ENCODE measurements around the gene AMMECR1. TPM values are rescaled to one million over a fixed set of nuclear protein-coding genes. Genes with fewer than 3 reads are reported as not detected.
A peak's percentile ranks its signal among the peaks of the same experiment; 100 is the strongest.

Gene AMMECR1
- total and polyA plus RNA-seq, 2 of the 4 experiments (the other 2 are of a cell fraction) = 7.0 to 11.3 TPM

DNA sequence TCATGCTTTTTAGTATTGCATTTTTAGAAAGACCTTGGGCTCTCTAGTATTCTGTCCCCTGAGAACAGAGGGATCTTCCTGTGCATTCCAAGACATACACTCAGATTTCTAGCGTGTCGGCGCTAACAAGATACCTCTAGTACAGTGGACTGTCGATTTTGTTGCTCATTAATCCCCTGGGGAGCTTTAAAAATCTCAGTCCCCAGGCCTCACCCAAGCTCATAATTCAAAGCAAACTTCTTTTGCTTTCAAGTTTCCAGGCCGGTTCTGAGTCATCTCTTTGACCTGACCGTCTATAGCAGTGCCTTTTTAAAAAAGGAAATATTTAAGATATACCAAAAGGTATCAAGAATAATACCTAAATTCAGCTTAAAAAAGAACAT lies 137.0 kb downstream of the AMMECR1 start:
- Histone ChIP-seq H3K79me1 (ENCODE audit: low read depth in 1 of 2, low read length in 2 of 2) (peaks cover 0 to 14% of the 10 kb centered on the region in 2 experiments; a peak in 2 of 4 replicates), H3K4ac (ENCODE audit: low read depth, low read length) (no peak overlapping the region), H3K9me3 (ENCODE audit: control insufficient read depth, insufficient read depth, low read length) (no peaks in the 10 kb centered on the region; the same call in 1 of the 2 replicates), H3K23ac (ENCODE audit: low read depth, low read length) (no peak overlapping the region), H2BK20ac (ENCODE audit: low read depth, low read length) (no peak overlapping the region), H2BK15ac (ENCODE audit: low read depth, low read length) (no peak overlapping the region), H3K14ac (replicated peaks; ENCODE audit: low read depth, low read length) (no peak overlapping the region), H2AK9ac (replicated peaks; ENCODE audit: low read depth, low read length, poor library complexity) (no peak overlapping the region), H3K27ac (ENCODE audit: insufficient read depth, low read length) (no peak overlapping the region), H4K20me1 (ENCODE audit: insufficient read depth, low read length) (no peaks in the 10 kb centered on the region), H2BK5ac (ENCODE audit: low read depth, low read length, poor library complexity, severe bottlenecking) (peak overlapping the region; percentile 34), H2AFZ (replicated peaks; ENCODE audit: low read length, poor library complexity) (no peak overlapping the region), H3K9ac (ENCODE audit: low read depth, low read length) (no peak overlapping the region), H2AK5ac (ENCODE audit: low read depth, low read length) (no peak overlapping the region), H3K36me3 (ENCODE audit: control insufficient read depth, insufficient read depth, low read length) (0 out of 2 replicates have a peak, but pooled peaks cover 2% of the 10 kb centered on the region), H3K18ac (ENCODE audit: low read depth, low read length) (no peak overlapping the region), H4K5ac (ENCODE audit: low read depth, low read length) (no peak overlapping the region), H4K91ac (ENCODE audit: insufficient read depth, low read depth, low read length) (no peak overlapping the region), H4K8ac (ENCODE audit: low read depth in 2 of 2, low read length in 2 of 2) (no peak overlapping the region; a peak in 1 of 4 replicates), H3K4me1 (ENCODE audit: control insufficient read depth, insufficient read depth, low read length) (peaks cover 9% of the 10 kb centered on the region), H3K4me3 (ENCODE audit: insufficient read depth, low read depth, low read length) (no peak overlapping the region), H3K27me3 (ENCODE audit: control insufficient read depth, insufficient read depth, low read length) (no peaks in the 10 kb centered on the region; the same call in 1 of the 2 replicates), H3K56ac (ENCODE audit: extremely low read depth, insufficient read depth, low read length) (no peak overlapping the region), H3K9me1 (ENCODE audit: insufficient read depth, low read length) (peaks cover 15% of the 10 kb centered on the region), H2BK120ac (ENCODE audit: low read depth, low read length) (no peak overlapping the region), H3K4me2 (ENCODE audit: low read depth, low read length) (peak overlapping the region; percentile 54; the same call in 1 of the 2 replicates)
- no TSS peak for BruUV-seq (replicated peaks)
- WGBS, 2 experiments (ENCODE audit: extremely low coverage in 2 of 2, insufficient read length in 1 of 2) = 71% methylated on average over 4 of the region's 6 CpGs; no CpG with 5 or more reads in 1 of the 2 experiments
- TF ChIP-seq MXI1 (IDR thresholded peaks at IDR 0.05; ENCODE audit: borderline replicate concordance, low read depth, low read length) (no peak), FOS (IDR thresholded peaks at IDR 0.05; ENCODE audit: low read depth, low read length) (0 out of 2 replicates have a peak, but pooled peaks have one; percentile 1)
- ChIA-PET CTCF (no interaction called here), POLR2A (ENCODE audit: unreplicated experiment) (no interaction called here)
- dilution Hi-C loops (cut with HindIII; ENCODE audit: low sequenced_read_pairs, unreplicated experiment) = no loop called here
- ATAC-seq (ENCODE audit: low read depth) (peak; percentile 71), DNase-seq (peak; percentile 36)
- intact Hi-C loops (cut with micrococcal nuclease) = loop anchor here (5.0 kb wide), 1 partner anchor 136 kb away; the partner anchor contains the start of gene AMMECR1
- in situ Hi-C loops (cut with MboI; ENCODE audit: low sequenced_read_pairs) = no loop called here
